H9 (cell line): ENCODE measurements around the gene METTL1. TPM values are rescaled to one million over a fixed set of nuclear protein-coding genes. Genes with fewer than 3 reads are reported as not detected.

Source experiments
- DNase-seq: peaks from one replicate; pipeline ENCODE4 v3.0.0-alpha.2; 2017
- H2AFZ ChIP-seq: one replicate; pipeline ENCODE4 v1.6.1; 2013; ENCODE audit warnings: mild to moderate bottlenecking, low read length, control low read depth, moderate library complexity
- H2AK5ac ChIP-seq: 2 replicates; pipeline ENCODE4 v1.6.1; 2013; ENCODE audit warnings: low read length, control low read depth, mixed read lengths; ENCODE audit not compliant: insufficient read length
- H2BK120ac ChIP-seq: one replicate; pipeline ENCODE4 v1.6.1; 2013; ENCODE audit warnings: low read depth, mild to moderate bottlenecking, low read length, control low read depth, inconsistent platforms; ENCODE audit not compliant: poor library complexity, severe bottlenecking
- H2BK12ac ChIP-seq: 2 replicates; pipeline ENCODE4 v1.6.1; 2013; ENCODE audit warnings: low read length, control low read depth, mixed read lengths, low read depth; ENCODE audit not compliant: insufficient read length
- H2BK15ac ChIP-seq: 2 replicates; pipeline ENCODE4 v1.6.1; 2013; ENCODE audit warnings: low read depth, low read length, control low read depth
- H2BK20ac ChIP-seq: one replicate; pipeline ENCODE4 v1.6.1; 2013; ENCODE audit warnings: low read depth, mild to moderate bottlenecking, low read length, control low read depth, inconsistent platforms; ENCODE audit not compliant: poor library complexity, severe bottlenecking
- H2BK5ac ChIP-seq: 2 replicates; pipeline ENCODE4 v1.6.1; 2013; ENCODE audit warnings: low read length, control low read depth, mixed read lengths; ENCODE audit not compliant: insufficient read length
- H3K14ac ChIP-seq: 2 replicates; pipeline ENCODE4 v1.6.1; 2013; ENCODE audit warnings: low read length, control low read depth; ENCODE audit not compliant: insufficient read depth
- H3K18ac ChIP-seq: 2 replicates; pipeline ENCODE4 v1.6.1; 2013; ENCODE audit warnings: low read depth, mild to moderate bottlenecking, mixed read lengths, low read length, control low read depth; ENCODE audit not compliant: insufficient read length
- H3K23ac ChIP-seq: 2 replicates; pipeline ENCODE4 v1.6.1; 2013; ENCODE audit warnings: low read length, control low read depth, mixed read lengths, low read depth; ENCODE audit not compliant: insufficient read length
- H3K23me2 ChIP-seq: 2 replicates; pipeline ENCODE4 v1.6.1; 2013; ENCODE audit warnings: low read depth, mild to moderate bottlenecking, mixed read lengths, low read length, control low read depth; ENCODE audit not compliant: insufficient read length, poor library complexity, severe bottlenecking
- H3K27ac ChIP-seq: 2 replicates; pipeline ENCODE4 v1.5.1; 2013; ENCODE audit warnings: low read length, control low read depth, mixed read lengths, low read depth; ENCODE audit not compliant: insufficient read length
- H3K27me3 ChIP-seq: 2 replicates; pipeline ENCODE4 v1.6.1; 2013; ENCODE audit warnings: low read length, control low read depth, inconsistent platforms; ENCODE audit not compliant: insufficient read depth
- H3K4ac ChIP-seq: 2 replicates; pipeline ENCODE4 v1.6.1; 2013; ENCODE audit warnings: low read depth, mild to moderate bottlenecking, control low read depth, inconsistent platforms, low read length, moderate library complexity
- H3K4me1 ChIP-seq: 2 replicates; pipeline ENCODE4 v1.6.1; 2013; ENCODE audit warnings: low read length, control low read depth, inconsistent platforms; ENCODE audit not compliant: insufficient read depth
- H3K4me2 ChIP-seq: 2 replicates; pipeline ENCODE4 v1.6.1; 2013; ENCODE audit warnings: low read length, control low read depth, mixed read lengths; ENCODE audit not compliant: insufficient read length, insufficient read depth
- H3K56ac ChIP-seq: 2 replicates; pipeline ENCODE4 v1.6.1; 2013; ENCODE audit warnings: low read depth, mild to moderate bottlenecking, mixed read lengths, low read length, control low read depth; ENCODE audit not compliant: insufficient read length
- H3K79me1 ChIP-seq: 2 replicates; pipeline ENCODE4 v1.6.1; 2013; ENCODE audit warnings: low read depth, mild to moderate bottlenecking, moderate library complexity, low read length, control low read depth, inconsistent platforms; ENCODE audit not compliant: insufficient read depth, poor library complexity, severe bottlenecking
- H3K79me2 ChIP-seq: 2 replicates; pipeline ENCODE4 v1.6.1; 2013; ENCODE audit warnings: low read length, control low read depth, inconsistent platforms; ENCODE audit not compliant: insufficient read depth
- H3K9ac ChIP-seq: 2 replicates; pipeline ENCODE4 v1.6.1; 2013; ENCODE audit warnings: low read length, control low read depth, mixed read lengths; ENCODE audit not compliant: insufficient read length; ENCODE audit errors: extremely low read depth
- H3K9me3 ChIP-seq: one replicate; pipeline ENCODE4 v1.6.1; 2013; ENCODE audit warnings: low read depth, low read length, inconsistent platforms; ENCODE audit not compliant: control insufficient read depth
- H3T11ph ChIP-seq: one replicate; pipeline ENCODE4 v1.6.1; 2013; ENCODE audit warnings: mild to moderate bottlenecking, low read length, control low read depth, inconsistent platforms
- H4K20me1 ChIP-seq: one replicate; pipeline ENCODE4 v1.6.1; 2013; ENCODE audit not compliant: control insufficient read depth, insufficient read length, insufficient read depth
- H4K5ac ChIP-seq: 2 replicates; pipeline ENCODE4 v1.6.1; 2013; ENCODE audit warnings: low read depth, mild to moderate bottlenecking, mixed read lengths, low read length, control low read depth; ENCODE audit not compliant: insufficient read length
- H4K8ac ChIP-seq: replicated peaks from 2 replicates; pipeline ENCODE4 v1.6.1; 2013; ENCODE audit warnings: low read length, control low read depth, mixed read lengths, low read depth; ENCODE audit not compliant: insufficient read length
- H4K91ac ChIP-seq: 2 replicates; pipeline ENCODE4 v1.6.1; 2013; ENCODE audit warnings: low read depth, mild to moderate bottlenecking, moderate library complexity, mixed read lengths, low read length, control low read depth; ENCODE audit not compliant: insufficient read length
- H3K27ac Mint-ChIP-seq, 3 experiments: 2 replicates in 2 of 3; 3 replicates in 1 of 3; pipeline ENCODE4 v1.8.0; 2020 to 2021; ENCODE audit warnings: mixed read lengths in 3 of 3, mild to moderate bottlenecking in 1 of 3, moderate library complexity in 1 of 3
- H3K27me3 Mint-ChIP-seq: 2 replicates; pipeline ENCODE4 v1.8.0; 2021; ENCODE audit warnings: low read depth, mild to moderate bottlenecking, moderate library complexity, mixed read lengths
- H3K36me3 Mint-ChIP-seq, 3 experiments: 2 replicates in 2 of 3; 3 replicates in 1 of 3; pipeline ENCODE4 v1.8.0; 2020 to 2021; ENCODE audit warnings: low read depth in 3 of 3, mixed read lengths in 3 of 3; ENCODE audit not compliant: insufficient read depth in 1 of 3
- H3K4me1 Mint-ChIP-seq, 2 experiments: 2 replicates each; pipeline ENCODE4 v1.8.0; 2020; ENCODE audit warnings: mixed read lengths in 2 of 2
- H3K4me3 Mint-ChIP-seq, 2 experiments: 2 replicates in 1 of 2; 3 replicates in 1 of 2; pipeline ENCODE4 v1.8.0; 2020 to 2021; ENCODE audit warnings: mild to moderate bottlenecking in 2 of 2, mixed read lengths in 2 of 2, moderate library complexity in 1 of 2
- H3K9me3 Mint-ChIP-seq, 2 experiments: 2 replicates in 1 of 2; 3 replicates in 1 of 2; pipeline ENCODE4 v1.8.0; 2020; ENCODE audit warnings: mild to moderate bottlenecking in 2 of 2, mixed read lengths in 2 of 2, moderate library complexity in 1 of 2
- WGBS: extraction: QIAGEN DNeasy Blood & Tissue Kit; methylation state at CpG from one replicate; pipeline ENCODE4 v1.1.7; 2013; ENCODE audit warnings: missing lambda C conversion rate, low lambda C conversion rate, mixed read lengths; ENCODE audit not compliant: insufficient read length; ENCODE audit errors: extremely low coverage; 5-methylcytosine and 5-hydroxymethylcytosine counted together
- total RNA-seq: library from RNA; stranded (reverse); gene quantifications from 2 replicates; pipeline ENCODE4 v1.2.1, GENCODE V29; 2021
- TF ChIP-seq, protein P1 (sequence below): fragments of 200-600 bp; sonication (generic); conservative IDR thresholded peaks from 3 replicates; pipeline ENCODE4 v1.8.0; 2021; ENCODE audit warnings: antibody characterized with exemption, mild to moderate bottlenecking

The METTL1 gene
- total RNA-seq, 1 experiment from 2014 or later, result 58.4 TPM

DNA sequence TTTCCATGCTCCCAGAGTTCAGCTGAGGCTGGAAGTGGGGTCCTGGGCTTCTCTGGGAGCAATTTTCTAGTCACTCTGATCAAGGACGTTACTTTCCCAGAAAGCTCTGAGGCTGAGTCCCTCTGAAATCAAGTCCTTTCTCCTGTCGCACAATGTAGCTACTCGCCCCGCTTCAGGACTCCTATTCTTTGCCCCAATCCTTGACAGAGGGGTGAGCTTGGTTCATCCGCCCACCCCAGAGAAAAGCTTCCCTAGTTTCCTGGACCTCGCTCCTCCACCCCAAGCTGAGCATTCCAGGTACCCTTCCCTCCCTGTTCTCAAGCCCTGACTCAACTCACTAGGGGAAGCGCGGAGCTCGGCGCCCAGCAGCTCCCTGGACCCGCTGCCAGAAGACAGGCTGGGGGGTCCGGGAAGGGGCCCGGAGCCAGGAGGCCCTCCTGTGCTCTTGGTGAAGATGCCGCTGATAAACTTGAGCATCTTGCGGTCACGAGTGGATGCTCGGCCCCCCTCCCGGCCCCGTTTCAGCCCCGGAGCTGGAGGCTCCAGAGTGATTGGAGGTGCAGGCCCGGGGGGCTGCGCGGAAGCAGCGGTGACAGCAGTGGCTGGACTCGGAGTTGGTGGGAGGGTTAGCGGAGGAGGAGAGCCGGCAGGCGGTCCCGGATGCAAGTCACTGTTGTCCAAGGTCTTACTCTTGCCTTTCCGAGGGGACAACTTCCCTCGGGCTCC lies 35.0 kb downstream of the METTL1 start:
- DNase-seq, result peak; percentile 56

More for the DNA sequence above, 35.0 kb downstream of the METTL1 start:
- no peak overlapping the region for H2BK120ac ChIP-seq
- H2BK15ac ChIP-seq, result no peak overlapping the region
- H3K9me3 ChIP-seq, result no peaks in the 10 kb centered on the region
- no peak overlapping the region for H3K23ac ChIP-seq
- H4K91ac ChIP-seq, result no peak overlapping the region
- peaks cover 60% of the 10 kb centered on the region for H3K27me3 ChIP-seq
- Mint-ChIP-seq H3K27ac (no peak overlapping the region), H3K36me3 (no peaks in the 10 kb centered on the region; a peak in 1 of 7 replicates), H3K27me3 (peaks cover 96% of the 10 kb centered on the region), H3K9me3 (no peaks in the 10 kb centered on the region; a peak in 1 of 5 replicates), H3K4me3 (peak overlapping the region; percentile 59 to 84), H3K4me1 (peaks cover 26 to 37% of the 10 kb centered on the region in 2 experiments)
- H3K4me2 ChIP-seq, result peak overlapping the region; percentile 49
- WGBS, result no CpG with 5 or more reads among the region's 31 CpGs
- H3K4me1 ChIP-seq, result no peaks in the 10 kb centered on the region
- H2BK20ac ChIP-seq, result no peak overlapping the region
- H2AK5ac ChIP-seq, result no peak overlapping the region
- H3K14ac ChIP-seq, result no peak overlapping the region
- peaks cover 2% of the 10 kb centered on the region for H4K20me1 ChIP-seq
- H2BK12ac ChIP-seq, result no peak overlapping the region
- no peaks in the 10 kb centered on the region for H3K79me2 ChIP-seq
- H3T11ph ChIP-seq, result no peak overlapping the region
- H3K23me2 ChIP-seq, result peaks cover 16% of the 10 kb centered on the region
- no peak overlapping the region for H2BK5ac ChIP-seq
- H2AFZ ChIP-seq, result no peak overlapping the region
- H3K79me1 ChIP-seq, result no peaks in the 10 kb centered on the region
- TF ChIP-seq, protein P1, sequence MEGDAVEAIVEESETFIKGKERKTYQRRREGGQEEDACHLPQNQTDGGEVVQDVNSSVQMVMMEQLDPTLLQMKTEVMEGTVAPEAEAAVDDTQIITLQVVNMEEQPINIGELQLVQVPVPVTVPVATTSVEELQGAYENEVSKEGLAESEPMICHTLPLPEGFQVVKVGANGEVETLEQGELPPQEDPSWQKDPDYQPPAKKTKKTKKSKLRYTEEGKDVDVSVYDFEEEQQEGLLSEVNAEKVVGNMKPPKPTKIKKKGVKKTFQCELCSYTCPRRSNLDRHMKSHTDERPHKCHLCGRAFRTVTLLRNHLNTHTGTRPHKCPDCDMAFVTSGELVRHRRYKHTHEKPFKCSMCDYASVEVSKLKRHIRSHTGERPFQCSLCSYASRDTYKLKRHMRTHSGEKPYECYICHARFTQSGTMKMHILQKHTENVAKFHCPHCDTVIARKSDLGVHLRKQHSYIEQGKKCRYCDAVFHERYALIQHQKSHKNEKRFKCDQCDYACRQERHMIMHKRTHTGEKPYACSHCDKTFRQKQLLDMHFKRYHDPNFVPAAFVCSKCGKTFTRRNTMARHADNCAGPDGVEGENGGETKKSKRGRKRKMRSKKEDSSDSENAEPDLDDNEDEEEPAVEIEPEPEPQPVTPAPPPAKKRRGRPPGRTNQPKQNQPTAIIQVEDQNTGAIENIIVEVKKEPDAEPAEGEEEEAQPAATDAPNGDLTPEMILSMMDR, result no peak
- H3K4ac ChIP-seq, result no peak overlapping the region
- H3K18ac ChIP-seq, result no peak overlapping the region
- no peak overlapping the region for H4K8ac ChIP-seq
- no peak overlapping the region for H3K27ac ChIP-seq
- H3K9ac ChIP-seq, result no peak overlapping the region
- H4K5ac ChIP-seq, result no peak overlapping the region
- no peak overlapping the region for H3K56ac ChIP-seq
